HCT116 (cell line): ENCODE data around the gene PPIL6. TPM values are rescaled to one million over a fixed set of nuclear protein-coding genes. Genes with fewer than 3 reads are reported as not detected.

Experiments used
- ATAC-seq: fragments of 200-7000 bp; cut with Tn5 transposase; 2 replicates; pipeline ENCODE4 v1.9.1; 2020; ENCODE audit warnings: mild to moderate bottlenecking, moderate library complexity
- BruUV-seq: library from RNA; stranded (reverse); fragments of 400-500 nt; replicated peaks from 2 replicates; lab custom pipeline; 2021; lab: Mats Ljungman, UMichigan
- CTCF ChIA-PET: fragments of 300-600 bp; sonication (Branson Sonifier 250); formaldehyde crosslinking; loops from one replicate; lab custom pipeline; 2021; ENCODE audit warnings: antibody characterized with exemption; lab: Charles Lee
- POLR2A ChIA-PET: fragments of 300-600, 350-600 bp; sonication (Branson Sonifier 250); formaldehyde crosslinking; loops from one replicate; lab custom pipeline; 2021; ENCODE audit warnings: antibody characterized with exemption; lab: Charles Lee
- RAD21 ChIA-PET, 2 experiments: fragments of 300-600 bp; sonication (Branson Sonifier 250); formaldehyde crosslinking; loops; one replicate each; lab custom pipeline; 2023; ENCODE audit warnings: low total read pairs in 2 of 2; ENCODE audit not compliant: uncharacterized antibody in 2 of 2, unreplicated experiment in 2 of 2, low non-redundant PET in 1 of 2; lab: Charles Lee
- DNase-seq: peaks from one replicate; pipeline ENCODE4 v3.0.0-alpha.2; 2010; ENCODE audit warnings: low read depth, low spot score
- H2AFZ ChIP-seq: fragments of 200-600 bp; shearing (Covaris generic), sonication (generic); 2 replicates; pipeline ENCODE4 v1.6.1; 2017; ENCODE audit warnings: low read depth, mixed run types, mixed read lengths, antibody characterized with exemption, low read length; ENCODE audit not compliant: poor library complexity, severe bottlenecking
- H3K27ac ChIP-seq: 2 replicates; pipeline ENCODE4 v1.5.1; 2012; ENCODE audit warnings: low read depth, low read length
- H3K27me3 ChIP-seq: fragments of 200-600 bp; sonication (generic); 2 replicates; pipeline ENCODE4 v1.6.1; 2016; ENCODE audit warnings: mixed run types, low read length, mixed read lengths; ENCODE audit not compliant: insufficient read depth
- H3K36me3 ChIP-seq, 2 experiments: fragments of 200-500 bp in 1 of 2; fragments of 200-600 bp in 1 of 2; sonication (Bioruptor generic) in 1 of 2; sonication (generic) in 1 of 2; 2 replicates each; pipeline versions ENCODE4 v1.5.1 to v1.6.1; 2014 to 2016; ENCODE audit warnings: low read length in 2 of 2, inconsistent platforms in 1 of 2, mixed read lengths in 1 of 2, mixed run types in 1 of 2; ENCODE audit not compliant: insufficient read depth in 2 of 2, control insufficient read depth in 1 of 2
- H3K4me1 ChIP-seq, 2 experiments: fragments of 200-600 bp in 1 of 2; sonication (generic) in 1 of 2; 2 replicates each; pipeline versions ENCODE4 v1.5.1 to v1.6.1; 2012 to 2017; ENCODE audit warnings: low read length in 2 of 2, inconsistent platforms in 1 of 2, mild to moderate bottlenecking in 1 of 2, mixed read lengths in 1 of 2, mixed run types in 1 of 2, moderate library complexity in 1 of 2; ENCODE audit not compliant: insufficient read depth in 2 of 2, control insufficient read depth in 1 of 2
- H3K4me2 ChIP-seq: fragments of 200-600 bp; sonication (generic); 2 replicates; pipeline ENCODE4 v1.6.1; 2017; ENCODE audit warnings: mixed run types, low read length, mixed read lengths
- H3K4me3 ChIP-seq, 2 experiments: fragments of 200-600 bp in 1 of 2; sonication (generic) in 1 of 2; replicated peaks in 1 of 2; 2 replicates each; pipeline ENCODE4 v1.5.1; 2011 to 2016; ENCODE audit warnings: low read length in 2 of 2, control low read depth in 1 of 2, low read depth in 1 of 2, mild to moderate bottlenecking in 1 of 2, mixed read lengths in 1 of 2, mixed run types in 1 of 2
- H3K79me2 ChIP-seq: fragments of 200-600 bp; sonication (generic); 2 replicates; pipeline ENCODE4 v1.6.1; 2017; ENCODE audit warnings: mild to moderate bottlenecking, mixed run types, low read length, moderate library complexity, mixed read lengths; ENCODE audit not compliant: insufficient read depth
- H3K9ac ChIP-seq: fragments of 200-600 bp; sonication (generic); 2 replicates; pipeline ENCODE4 v1.6.1; 2016; ENCODE audit warnings: low read length, mixed read lengths
- H3K9me2 ChIP-seq: fragments of 200-600 bp; sonication (generic), shearing (Covaris generic); 2 replicates; pipeline ENCODE4 v1.6.1; 2017; ENCODE audit warnings: mixed run types, mild to moderate bottlenecking, moderate library complexity; ENCODE audit not compliant: insufficient read depth
- H3K9me3 ChIP-seq, 2 experiments: fragments of 200-500 bp in 1 of 2; fragments of 200-600 bp in 1 of 2; sonication (Bioruptor generic) in 1 of 2; sonication (generic) in 1 of 2; 2 replicates each; pipeline ENCODE4 v1.6.1; 2014 to 2017; ENCODE audit warnings: low read length in 2 of 2, mixed read lengths in 2 of 2, inconsistent platforms in 1 of 2, low read depth in 1 of 2, mild to moderate bottlenecking in 1 of 2, mixed run types in 1 of 2, moderate library complexity in 1 of 2; ENCODE audit not compliant: control insufficient read depth in 1 of 2, insufficient read depth in 1 of 2
- H4K20me1 ChIP-seq: fragments of 200-600 bp; sonication (generic), shearing (Covaris generic); 2 replicates; pipeline ENCODE4 v1.6.1; 2017; ENCODE audit warnings: mixed run types, mild to moderate bottlenecking, moderate library complexity; ENCODE audit not compliant: insufficient read depth
- CBX3 ChIP-seq: IDR thresholded peaks from 2 replicates; pipeline ENCODE4 v1.6.1; 2012; ENCODE audit warnings: low read depth
- CEBPB ChIP-seq: IDR thresholded peaks from 2 replicates; pipeline ENCODE4 v1.6.1; 2012; ENCODE audit warnings: low read depth
- EGR1 ChIP-seq: IDR thresholded peaks from 2 replicates; pipeline ENCODE4 v1.6.1; 2012; ENCODE audit warnings: low read depth
- ELF1 ChIP-seq: IDR thresholded peaks from 2 replicates; pipeline ENCODE4 v1.6.1; 2012; ENCODE audit warnings: low read depth, borderline replicate concordance
- EZH2 ChIP-seq: fragments of 200-600 bp; sonication (generic); IDR thresholded peaks from 2 replicates; pipeline ENCODE4 v1.6.1; 2017; ENCODE audit warnings: antibody characterized with exemption, mixed run types
- EZH2phosphoT487 ChIP-seq: fragments of 200-600 bp; IDR thresholded peaks from 2 replicates; pipeline ENCODE4 v1.6.1; 2018; ENCODE audit warnings: antibody characterized with exemption, borderline replicate concordance
- FOSL1 ChIP-seq: IDR thresholded peaks from 2 replicates; pipeline ENCODE4 v1.6.1; 2012; ENCODE audit warnings: low read depth
- JUND ChIP-seq: IDR thresholded peaks from 2 replicates; pipeline ENCODE4 v1.6.1; 2012
- POLR2AphosphoS5 ChIP-seq: IDR thresholded peaks from 2 replicates; pipeline ENCODE4 v1.6.1; 2011; ENCODE audit warnings: mild to moderate bottlenecking, low read depth, low read length, moderate library complexity
- RAD21 ChIP-seq: IDR thresholded peaks from 2 replicates; pipeline ENCODE4 v1.6.1; 2012; ENCODE audit warnings: low read depth, mild to moderate bottlenecking
- SIN3A ChIP-seq: IDR thresholded peaks from 2 replicates; pipeline ENCODE4 v1.6.1; 2012; ENCODE audit warnings: low read depth
- SP1 ChIP-seq: IDR thresholded peaks from 2 replicates; pipeline ENCODE4 v1.6.1; 2012; ENCODE audit warnings: low read depth
- SRF ChIP-seq: IDR thresholded peaks from 2 replicates; pipeline ENCODE4 v1.6.1; 2012; ENCODE audit warnings: low read depth
- TCF7L2 ChIP-seq: IDR thresholded peaks from 2 replicates; pipeline ENCODE4 v1.7.0; 2011; ENCODE audit warnings: borderline replicate concordance, inconsistent platforms; ENCODE audit not compliant: insufficient read depth, insufficient read length; ENCODE audit errors: extremely low read depth
- ZFX ChIP-seq: fragments of 450-650 bp; IDR thresholded peaks from 2 replicates; pipeline ENCODE4 v1.6.1; 2017
- intact Hi-C: fragments of 100-400 bp; cut with micrococcal nuclease; formaldehyde crosslinking; loops from 2 replicates; pipeline ENCODE4 v1.10.0; 2022
- total RNA-seq: library from RNA; stranded (reverse); gene quantifications from one replicate; pipeline ENCODE4 v1.2.1, GENCODE V29; 2021; ENCODE audit not compliant: unreplicated experiment
- TF ChIP-seq, protein P1 (sequence below), 3 experiments: fragments of 200-600 bp in 1 of 3; sonication (generic) in 1 of 3; IDR thresholded peaks in 2 of 3; conservative IDR thresholded peaks in 1 of 3; 2 replicates each; pipeline ENCODE4 v1.5.1; 2012 to 2017; ENCODE audit warnings: low read depth in 2 of 3, low read length in 2 of 3, antibody characterized with exemption in 1 of 3, borderline replicate concordance in 1 of 3, control low read depth in 1 of 3, mild to moderate bottlenecking in 1 of 3, mixed read lengths in 1 of 3, mixed run types in 1 of 3, moderate library complexity in 1 of 3; ENCODE audit not compliant: insufficient read depth in 1 of 3
- TF ChIP-seq, protein P2 (sequence below): IDR thresholded peaks from 2 replicates; pipeline ENCODE4 v1.6.1; 2011; ENCODE audit warnings: mild to moderate bottlenecking, low read length, moderate library complexity; ENCODE audit not compliant: insufficient replicate concordance; ENCODE audit errors: extremely low read depth
- TF ChIP-seq, protein P3 (sequence below): IDR thresholded peaks from 2 replicates; pipeline ENCODE4 v1.6.1; 2012; ENCODE audit warnings: low read depth
- TF ChIP-seq, protein P4 (sequence below): IDR thresholded peaks from 2 replicates; pipeline ENCODE4 v1.6.1; 2012
- TF ChIP-seq, protein P5 (sequence below): IDR thresholded peaks from 2 replicates; pipeline ENCODE4 v1.6.1; 2012

The PPIL6 gene
- total RNA-seq, 1 experiment from 2014 or later = 3.3 TPM

DNA sequence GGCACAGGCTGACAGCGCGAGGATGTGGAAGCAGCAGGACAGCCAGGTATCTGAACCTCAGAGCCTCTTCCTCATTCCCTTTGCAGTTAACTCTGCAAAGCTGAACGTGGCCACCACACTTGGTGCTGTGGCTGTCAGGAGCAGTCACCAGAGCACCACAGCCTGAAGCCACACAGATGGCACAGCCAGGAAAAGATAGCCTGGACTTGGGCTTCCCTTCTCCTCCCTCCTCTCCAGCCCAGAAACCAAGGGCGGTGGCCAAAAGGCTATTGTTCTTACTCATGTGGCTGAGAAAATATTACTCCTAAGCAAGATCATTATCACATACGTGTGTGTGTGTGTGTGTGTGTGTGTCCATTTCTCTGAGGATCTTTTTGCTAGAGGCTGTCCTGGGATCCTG is 97.9 kb downstream of the PPIL6 start:
- ATAC-seq (no peak), DNase-seq (no peak)
- intact Hi-C loops = no loop called here
- Histone ChIP-seq H2AFZ (no peak overlapping the region), H3K9me2 (no peaks in the 10 kb centered on the region), H3K27me3 (no peaks in the 10 kb centered on the region), H3K4me2 (no peak overlapping the region), H3K4me1 (peaks cover 5 to 6% of the 10 kb centered on the region in 2 experiments; a peak in 2 of 4 replicates), H3K9ac (no peak overlapping the region), H3K36me3 (no peaks in the 10 kb centered on the region), H4K20me1 (no peaks in the 10 kb centered on the region), H3K27ac (no peak overlapping the region), H3K4me3 (no peak overlapping the region), H3K9me3 (no peaks in the 10 kb centered on the region), H3K79me2 (no peaks in the 10 kb centered on the region)
- BruUV-seq = no TSS peak
- ChIA-PET CTCF (no interaction called here), POLR2A (no interaction called here), RAD21 (no interaction called here)
- TF ChIP-seq, protein P1, sequence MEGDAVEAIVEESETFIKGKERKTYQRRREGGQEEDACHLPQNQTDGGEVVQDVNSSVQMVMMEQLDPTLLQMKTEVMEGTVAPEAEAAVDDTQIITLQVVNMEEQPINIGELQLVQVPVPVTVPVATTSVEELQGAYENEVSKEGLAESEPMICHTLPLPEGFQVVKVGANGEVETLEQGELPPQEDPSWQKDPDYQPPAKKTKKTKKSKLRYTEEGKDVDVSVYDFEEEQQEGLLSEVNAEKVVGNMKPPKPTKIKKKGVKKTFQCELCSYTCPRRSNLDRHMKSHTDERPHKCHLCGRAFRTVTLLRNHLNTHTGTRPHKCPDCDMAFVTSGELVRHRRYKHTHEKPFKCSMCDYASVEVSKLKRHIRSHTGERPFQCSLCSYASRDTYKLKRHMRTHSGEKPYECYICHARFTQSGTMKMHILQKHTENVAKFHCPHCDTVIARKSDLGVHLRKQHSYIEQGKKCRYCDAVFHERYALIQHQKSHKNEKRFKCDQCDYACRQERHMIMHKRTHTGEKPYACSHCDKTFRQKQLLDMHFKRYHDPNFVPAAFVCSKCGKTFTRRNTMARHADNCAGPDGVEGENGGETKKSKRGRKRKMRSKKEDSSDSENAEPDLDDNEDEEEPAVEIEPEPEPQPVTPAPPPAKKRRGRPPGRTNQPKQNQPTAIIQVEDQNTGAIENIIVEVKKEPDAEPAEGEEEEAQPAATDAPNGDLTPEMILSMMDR (IDR thresholded peaks at IDR 0.05 in 2 of 3, conservative IDR thresholded peaks at IDR 0.05 in 1 of 3; ENCODE audit: borderline replicate concordance in 1 of 3, insufficient read depth in 1 of 3, low read depth in 2 of 3, low read length in 2 of 3) = no peak
- TF ChIP-seq CEBPB (no peak), FOSL1 (no peak), JUND (no peak), RAD21 (no peak), TCF7L2 (no peak), EGR1 (no peak), ZFX (no peak), SRF (no peak), POLR2AphosphoS5 (no peak), SP1 (no peak), SIN3A (no peak), EZH2phosphoT487 (no peak), CBX3 (no peak), EZH2 (no peak), ELF1 (no peak)
- TF ChIP-seq, protein P2, sequence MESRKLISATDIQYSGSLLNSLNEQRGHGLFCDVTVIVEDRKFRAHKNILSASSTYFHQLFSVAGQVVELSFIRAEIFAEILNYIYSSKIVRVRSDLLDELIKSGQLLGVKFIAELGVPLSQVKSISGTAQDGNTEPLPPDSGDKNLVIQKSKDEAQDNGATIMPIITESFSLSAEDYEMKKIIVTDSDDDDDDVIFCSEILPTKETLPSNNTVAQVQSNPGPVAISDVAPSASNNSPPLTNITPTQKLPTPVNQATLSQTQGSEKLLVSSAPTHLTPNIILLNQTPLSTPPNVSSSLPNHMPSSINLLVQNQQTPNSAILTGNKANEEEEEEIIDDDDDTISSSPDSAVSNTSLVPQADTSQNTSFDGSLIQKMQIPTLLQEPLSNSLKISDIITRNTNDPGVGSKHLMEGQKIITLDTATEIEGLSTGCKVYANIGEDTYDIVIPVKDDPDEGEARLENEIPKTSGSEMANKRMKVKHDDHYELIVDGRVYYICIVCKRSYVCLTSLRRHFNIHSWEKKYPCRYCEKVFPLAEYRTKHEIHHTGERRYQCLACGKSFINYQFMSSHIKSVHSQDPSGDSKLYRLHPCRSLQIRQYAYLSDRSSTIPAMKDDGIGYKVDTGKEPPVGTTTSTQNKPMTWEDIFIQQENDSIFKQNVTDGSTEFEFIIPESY = no peak
- TF ChIP-seq, protein P3, sequence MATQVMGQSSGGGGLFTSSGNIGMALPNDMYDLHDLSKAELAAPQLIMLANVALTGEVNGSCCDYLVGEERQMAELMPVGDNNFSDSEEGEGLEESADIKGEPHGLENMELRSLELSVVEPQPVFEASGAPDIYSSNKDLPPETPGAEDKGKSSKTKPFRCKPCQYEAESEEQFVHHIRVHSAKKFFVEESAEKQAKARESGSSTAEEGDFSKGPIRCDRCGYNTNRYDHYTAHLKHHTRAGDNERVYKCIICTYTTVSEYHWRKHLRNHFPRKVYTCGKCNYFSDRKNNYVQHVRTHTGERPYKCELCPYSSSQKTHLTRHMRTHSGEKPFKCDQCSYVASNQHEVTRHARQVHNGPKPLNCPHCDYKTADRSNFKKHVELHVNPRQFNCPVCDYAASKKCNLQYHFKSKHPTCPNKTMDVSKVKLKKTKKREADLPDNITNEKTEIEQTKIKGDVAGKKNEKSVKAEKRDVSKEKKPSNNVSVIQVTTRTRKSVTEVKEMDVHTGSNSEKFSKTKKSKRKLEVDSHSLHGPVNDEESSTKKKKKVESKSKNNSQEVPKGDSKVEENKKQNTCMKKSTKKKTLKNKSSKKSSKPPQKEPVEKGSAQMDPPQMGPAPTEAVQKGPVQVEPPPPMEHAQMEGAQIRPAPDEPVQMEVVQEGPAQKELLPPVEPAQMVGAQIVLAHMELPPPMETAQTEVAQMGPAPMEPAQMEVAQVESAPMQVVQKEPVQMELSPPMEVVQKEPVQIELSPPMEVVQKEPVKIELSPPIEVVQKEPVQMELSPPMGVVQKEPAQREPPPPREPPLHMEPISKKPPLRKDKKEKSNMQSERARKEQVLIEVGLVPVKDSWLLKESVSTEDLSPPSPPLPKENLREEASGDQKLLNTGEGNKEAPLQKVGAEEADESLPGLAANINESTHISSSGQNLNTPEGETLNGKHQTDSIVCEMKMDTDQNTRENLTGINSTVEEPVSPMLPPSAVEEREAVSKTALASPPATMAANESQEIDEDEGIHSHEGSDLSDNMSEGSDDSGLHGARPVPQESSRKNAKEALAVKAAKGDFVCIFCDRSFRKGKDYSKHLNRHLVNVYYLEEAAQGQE = no peak
- TF ChIP-seq, protein P4, sequence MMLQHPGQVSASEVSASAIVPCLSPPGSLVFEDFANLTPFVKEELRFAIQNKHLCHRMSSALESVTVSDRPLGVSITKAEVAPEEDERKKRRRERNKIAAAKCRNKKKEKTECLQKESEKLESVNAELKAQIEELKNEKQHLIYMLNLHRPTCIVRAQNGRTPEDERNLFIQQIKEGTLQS = no peak
- TF ChIP-seq, protein P5, sequence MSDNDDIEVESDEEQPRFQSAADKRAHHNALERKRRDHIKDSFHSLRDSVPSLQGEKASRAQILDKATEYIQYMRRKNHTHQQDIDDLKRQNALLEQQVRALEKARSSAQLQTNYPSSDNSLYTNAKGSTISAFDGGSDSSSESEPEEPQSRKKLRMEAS = no peak
